ENCODE data around the gene DNAAF2. TPM values are rescaled to one million over a fixed set of nuclear protein-coding genes. Genes with fewer than 3 reads are reported as not detected.
A peak's percentile ranks its signal among the peaks of the same experiment; 100 is the strongest.

DNAAF2 gene
- total and polyA plus RNA-seq, 2 of the 13 experiments (the other 11 are each of a cell fraction or from before 2014, with no cell fraction given), result 6.1 to 13.6 TPM

- peak overlapping the region; percentile 48 for H3K9ac ChIP-seq (ENCODE audit: insufficient read depth, low read depth, low read length)
- peak; percentile 98 for ATAC-seq
- H3K4me3 ChIP-seq (replicated peaks in 1 of 3; ENCODE audit: insufficient read depth in 1 of 3, low read depth in 2 of 3, low read length in 3 of 3), result peak overlapping the region in 2 of 3 experiments; percentile 7 to 13; a peak in 2 of 6 replicates
- no peaks in the 10 kb centered on the region for H3K9me3 ChIP-seq (ENCODE audit: low read length)
- DNase-seq (ENCODE audit: low spot score), result peak; percentile 96
- CTCF ChIA-PET (ENCODE audit: low intra/inter-chr PET ratio, low total read pairs), result no interaction called here
- H3K36me3 ChIP-seq (replicated peaks in 1 of 2; ENCODE audit: control insufficient read depth in 1 of 2, insufficient read depth in 2 of 2, low read length in 2 of 2), result peaks cover 0 to 11% of the 10 kb centered on the region in 2 experiments; a peak in 3 of 5 replicates
- peak overlapping the region; percentile 70 for H3K27ac ChIP-seq (ENCODE audit: extremely low read length, insufficient read depth, low read length)
- BruUV-seq (replicated peaks), result no TSS peak
- peaks cover 19% of the 10 kb centered on the region for H3K79me2 ChIP-seq (ENCODE audit: insufficient read depth, low read length)
- intact Hi-C loops (cut with micrococcal nuclease; ENCODE audit: unreplicated experiment), result loop anchor here (5.0 kb wide), 1 partner anchor 51 kb away; the partner anchor contains the start of gene KLHDC1
- 18% methylated on average over 8 of the region's 8 CpGs for WGBS (ENCODE audit: low lambda C conversion rate)
- peak; percentile 98 for FAIRE-seq
- no peak overlapping the region for H2AFZ ChIP-seq (ENCODE audit: low read length)
- peaks cover 4% of the 10 kb centered on the region; the same call in 1 of the 2 replicates for H4K20me1 ChIP-seq (ENCODE audit: insufficient read depth, low read length)
- no peaks in the 10 kb centered on the region for H3K27me3 ChIP-seq (ENCODE audit: control insufficient read depth in 1 of 2, insufficient read depth in 2 of 2, low read length in 2 of 2)
- in situ Hi-C loops (cut with HindIII; ENCODE audit: extremely low pct_ligation_motif_present, low pct_unique_long_range_greater_than_20kb), result no loop called here
- peak overlapping the region; percentile 77 for H3K4me2 ChIP-seq (ENCODE audit: low read depth, low read length)
- POLR2A ChIA-PET, result interaction anchor here (1.0 to 3.0 kb wide), 6 partner anchors 8 to 345 kb away, joined by 3 to 10 read pairs (median 4); partner anchors contain the start of genes KLHDC2, RPL36AL and RPS29
- peaks cover 57% of the 10 kb centered on the region for H3K4me1 ChIP-seq (ENCODE audit: insufficient read depth, low read length)
- no peak for TF ChIP-seq MTA3 (CRISPR knock-in tag; IDR thresholded peaks at IDR 0.05)
- no peak for TF ChIP-seq ZNF510 (CRISPR knock-in tag; IDR thresholded peaks at IDR 0.05; ENCODE audit: low read depth)
- 0 out of 2 replicates have a peak, but pooled peaks have one; percentile 47 for TF ChIP-seq ZNF414 (CRISPR knock-in tag; IDR thresholded peaks at IDR 0.05)
- no peak for TF ChIP-seq FOSL1 (CRISPR knock-in tag; IDR thresholded peaks at IDR 0.05; ENCODE audit: borderline replicate concordance)
- no peak for TF ChIP-seq ZBED4 (CRISPR knock-in tag; IDR thresholded peaks at IDR 0.05; ENCODE audit: borderline replicate concordance)
- no peak for TF ChIP-seq SP4 (CRISPR knock-in tag; IDR thresholded peaks at IDR 0.05)
- no peak for TF ChIP-seq ZNF275 (CRISPR knock-in tag; IDR thresholded peaks at IDR 0.05; ENCODE audit: borderline replicate concordance)
- TF ChIP-seq TSC22D2 (CRISPR knock-in tag; IDR thresholded peaks at IDR 0.05; ENCODE audit: borderline replicate concordance), result no peak
- TF ChIP-seq NR2C2 (CRISPR knock-in tag; IDR thresholded peaks at IDR 0.05; ENCODE audit: borderline replicate concordance), result no peak; the same call in 1 of the 2 replicates
- TF ChIP-seq ZNF619 (CRISPR knock-in tag; IDR thresholded peaks at IDR 0.05), result peak; percentile 34; the same call in 1 of the 2 replicates
- no peak for TF ChIP-seq ZNF136 (CRISPR knock-in tag; IDR thresholded peaks at IDR 0.05; ENCODE audit: low read depth)
- TF ChIP-seq ZNF790 (CRISPR knock-in tag; IDR thresholded peaks at IDR 0.05; ENCODE audit: borderline replicate concordance), result no peak
- no peak for TF ChIP-seq ZNF251 (CRISPR knock-in tag; IDR thresholded peaks at IDR 0.05)
- no peak for TF ChIP-seq CHCHD3 (CRISPR knock-in tag; IDR thresholded peaks at IDR 0.05)
- peak; percentile 59; the same call in 1 of the 2 replicates for TF ChIP-seq THAP11 (CRISPR knock-in tag; IDR thresholded peaks at IDR 0.05)
- no peak for TF ChIP-seq NCOA5 (CRISPR knock-in tag; IDR thresholded peaks at IDR 0.05)
- TF ChIP-seq HOXA5 (CRISPR knock-in tag; IDR thresholded peaks at IDR 0.05), result no peak
Measured at GRCh38 chr14:49641697-49642129, 6.7 kb upstream of the DNAAF2 start.
